IPS-NIHi11 (cell line): ENCODE measurements around the gene EFTUD2.

Experiments
- DNase-seq: peaks from one replicate; pipeline ENCODE4 v3.0.0; 2012; ENCODE audit warnings: mixed read lengths, low spot score

Gene EFTUD2

DNA sequence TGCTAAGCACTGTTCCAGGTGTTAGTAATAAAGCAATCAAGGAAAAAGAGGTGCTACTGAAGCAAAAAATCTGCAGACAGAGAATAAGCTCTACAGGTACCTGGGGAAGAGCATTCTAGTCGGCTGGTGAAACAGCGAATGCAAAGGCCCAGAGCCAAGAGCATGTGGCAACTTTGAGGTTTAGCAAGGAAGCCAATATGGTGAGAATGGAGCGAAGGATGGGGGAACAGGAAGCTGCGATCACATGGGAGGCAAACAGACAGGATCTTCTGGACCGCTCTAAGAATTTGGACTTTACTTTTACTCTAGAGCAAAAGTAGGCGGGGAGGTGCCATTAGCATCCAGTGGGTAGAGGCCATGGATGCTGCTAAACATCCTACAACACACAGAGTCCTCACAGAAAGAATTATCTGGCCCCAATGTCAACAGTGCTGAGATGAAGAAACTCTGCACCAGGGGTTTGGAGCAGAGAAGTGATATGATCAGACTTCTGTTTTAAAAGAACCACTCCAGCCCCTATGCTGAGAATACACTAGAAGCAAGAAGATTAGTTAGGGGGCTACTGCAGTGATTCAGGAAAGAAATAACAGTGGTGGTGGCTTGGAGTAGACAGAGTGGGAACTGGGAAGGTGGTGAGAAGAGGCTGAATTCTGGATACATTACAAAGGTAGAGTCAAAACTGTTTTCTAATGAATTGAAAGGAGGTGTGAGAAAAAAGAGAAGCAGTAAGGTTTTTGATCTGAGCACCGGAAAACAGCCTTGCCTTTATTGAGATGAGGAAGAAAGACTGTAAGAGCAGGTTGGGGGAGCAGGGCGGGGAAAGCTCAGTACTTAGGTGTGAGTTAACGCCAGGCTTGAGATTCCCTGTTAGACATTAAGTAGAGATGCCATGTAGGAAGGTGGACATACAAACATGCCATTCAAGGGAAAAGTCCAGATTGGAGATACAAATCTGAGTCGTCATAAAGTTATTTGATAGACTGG lies 11.0 kb downstream of the EFTUD2 start:
- no peak for DNase-seq

DNA sequence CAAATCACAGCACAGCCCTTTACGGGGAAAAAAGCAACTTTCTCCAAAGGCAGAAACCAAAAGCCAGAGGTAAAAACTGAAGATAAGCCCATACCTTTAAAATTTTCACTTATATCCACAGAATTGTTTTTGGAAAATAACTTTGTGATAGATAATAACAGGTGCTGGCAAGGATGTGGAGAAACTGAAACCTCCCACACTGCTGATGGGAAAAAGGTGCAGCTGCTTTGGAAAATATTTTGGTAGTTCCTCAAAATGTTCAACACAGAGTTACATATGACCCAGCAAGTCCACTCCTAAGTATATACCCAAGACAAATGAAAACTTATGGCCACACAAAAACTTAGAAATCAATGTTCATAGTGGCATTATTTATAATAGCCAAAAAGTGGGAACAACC lies 12.2 kb downstream of the EFTUD2 start:
- no peak for DNase-seq

DNA sequence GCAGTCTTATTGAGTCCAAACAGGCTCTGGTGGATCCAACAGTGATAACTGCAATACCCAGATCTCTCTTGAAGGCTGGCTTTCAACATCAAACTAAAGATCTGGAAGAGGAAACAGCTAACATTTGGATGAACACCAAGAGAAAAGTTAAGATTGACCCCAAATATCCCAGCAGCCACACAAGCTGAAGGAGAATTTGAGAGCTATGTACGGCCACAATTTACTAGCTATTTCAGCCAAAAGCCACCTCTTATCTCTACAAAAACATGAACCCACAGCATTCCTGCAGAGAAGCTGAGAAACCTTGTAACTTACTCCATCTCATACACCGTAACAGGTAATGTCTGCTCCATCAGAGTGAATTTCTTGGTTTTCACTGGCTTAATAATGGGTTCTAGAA lies 14.3 kb downstream of the EFTUD2 start:
- DNase-seq, result no peak

DNA sequence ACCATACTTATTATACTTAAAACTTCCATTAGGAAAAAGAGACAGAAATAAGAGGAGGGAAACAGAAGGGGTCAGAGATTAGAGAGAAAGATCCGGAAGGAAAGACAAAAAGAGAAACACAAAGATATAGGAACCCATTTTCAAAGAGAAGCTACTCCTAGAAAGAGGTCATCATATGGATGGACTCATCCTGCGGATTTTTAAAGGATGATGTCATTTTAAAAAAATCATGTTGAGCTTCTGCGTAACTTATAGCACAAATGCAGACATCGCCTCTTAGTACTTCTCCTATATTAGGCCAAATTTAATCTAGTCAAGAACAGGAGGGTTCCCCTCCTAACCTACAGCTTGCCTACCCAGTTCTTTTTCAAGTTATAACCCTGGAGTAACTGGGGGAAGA lies 18.1 kb downstream of the EFTUD2 start:
- DNase-seq, result no peak

DNA sequence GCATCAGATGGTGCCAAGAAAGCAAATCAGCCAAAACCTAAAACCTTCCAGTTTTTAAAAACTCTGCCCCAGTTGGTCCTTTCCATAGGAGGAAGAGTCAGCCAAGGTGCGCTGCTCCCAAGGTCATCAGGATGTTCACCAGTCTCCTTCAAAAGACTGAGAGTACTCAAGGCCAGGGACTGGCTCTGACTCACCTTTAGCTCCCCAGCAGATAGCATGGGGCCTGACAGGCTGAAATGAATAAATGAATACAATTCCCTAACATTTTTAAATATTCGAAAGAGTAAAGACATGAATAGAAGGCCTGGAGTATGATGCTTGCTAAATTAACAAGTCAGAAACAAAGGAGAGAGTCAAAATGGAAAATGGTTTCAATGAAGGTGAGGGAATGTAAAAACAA lies 19.2 kb downstream of the EFTUD2 start:
- DNase-seq, result no peak

DNA sequence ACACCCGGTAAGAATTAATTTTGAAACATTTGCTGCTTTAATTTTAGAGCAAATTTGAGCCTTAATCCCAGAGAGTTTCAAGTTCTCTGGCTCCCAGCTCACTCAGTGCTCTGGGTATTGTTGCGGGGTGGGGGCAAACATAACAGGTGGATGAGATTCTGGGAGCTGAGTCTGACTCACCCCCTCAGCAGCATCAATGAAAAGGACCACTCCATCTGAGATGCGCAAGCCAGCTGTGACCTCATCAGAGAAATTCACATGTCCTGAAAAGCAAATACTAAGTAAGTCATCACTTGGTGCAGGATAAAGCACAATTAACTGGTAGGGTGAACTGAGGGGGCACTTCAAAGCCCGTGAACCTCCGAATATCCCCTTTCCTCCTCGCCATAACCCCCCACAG lies 19.9 kb downstream of the EFTUD2 start:
- DNase-seq, result no peak

DNA sequence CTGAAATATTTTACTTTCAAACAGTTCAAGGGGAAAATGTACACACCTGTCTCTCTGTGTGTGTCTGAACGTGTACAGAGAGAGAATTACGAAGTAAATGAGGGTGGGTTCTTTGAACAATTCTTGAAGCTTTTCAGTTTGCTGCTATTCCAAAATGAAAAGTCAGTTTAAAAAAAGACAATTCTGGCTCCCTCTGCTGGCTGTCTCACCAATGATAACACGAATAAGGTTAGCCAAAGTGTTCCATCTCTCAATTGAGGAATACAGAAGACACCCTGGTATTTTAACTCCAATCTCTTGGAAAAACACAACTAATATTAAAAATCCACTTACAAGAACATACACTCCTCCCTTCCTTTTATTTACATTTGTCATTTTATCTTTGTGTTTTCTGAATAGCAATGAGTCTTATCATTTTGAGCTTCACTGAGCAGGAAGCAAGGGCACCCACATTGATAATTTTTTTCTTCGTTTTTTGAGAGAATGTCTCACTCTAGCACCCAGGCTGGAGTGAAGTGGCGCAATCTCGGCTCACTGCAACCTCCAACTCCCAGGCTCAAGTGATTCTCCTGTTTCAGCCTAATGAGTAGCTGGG lies 20.5 kb downstream of the EFTUD2 start:
- peak; percentile 59 for DNase-seq

DNA sequence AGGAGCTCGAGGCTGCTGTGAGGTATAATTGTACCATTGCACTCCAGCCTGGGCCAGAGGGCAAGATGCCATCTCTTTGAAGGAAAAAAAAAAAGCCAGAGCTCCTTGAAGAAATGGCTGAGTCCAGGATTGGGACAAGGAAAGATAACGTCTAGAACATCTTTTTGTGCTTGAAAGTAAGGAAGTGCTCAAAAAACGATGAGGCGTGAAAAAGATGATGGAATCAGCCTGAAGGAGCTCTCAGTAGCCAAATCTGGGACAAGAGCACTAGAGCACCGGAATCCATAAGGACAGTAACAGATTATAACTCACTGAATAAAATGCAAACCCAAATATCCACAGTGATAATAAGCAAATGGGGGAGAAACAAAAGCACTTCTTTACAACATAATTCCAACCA lies 22.1 kb downstream of the EFTUD2 start:
- no peak for DNase-seq

DNA sequence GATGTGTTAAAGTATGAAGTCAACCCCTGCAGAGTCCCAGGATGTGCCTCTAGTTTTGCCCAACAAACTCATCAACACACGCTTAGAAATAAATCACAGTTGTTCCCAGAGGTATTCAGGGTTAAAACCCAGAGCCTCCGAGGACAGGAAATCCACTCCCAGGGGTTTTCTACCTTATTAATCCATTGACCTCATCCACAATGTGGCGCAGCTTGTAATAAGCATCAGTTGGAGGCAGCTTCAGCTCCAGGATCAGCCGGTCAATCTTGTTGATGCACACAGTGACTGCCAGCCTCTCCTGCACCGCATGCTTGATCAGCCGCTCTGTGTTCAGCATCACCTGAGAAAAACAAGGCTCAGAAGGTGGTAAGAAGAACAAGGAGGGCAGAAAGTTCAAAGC lies 23.5 kb downstream of the EFTUD2 start:
- DNase-seq, result no peak

DNA sequence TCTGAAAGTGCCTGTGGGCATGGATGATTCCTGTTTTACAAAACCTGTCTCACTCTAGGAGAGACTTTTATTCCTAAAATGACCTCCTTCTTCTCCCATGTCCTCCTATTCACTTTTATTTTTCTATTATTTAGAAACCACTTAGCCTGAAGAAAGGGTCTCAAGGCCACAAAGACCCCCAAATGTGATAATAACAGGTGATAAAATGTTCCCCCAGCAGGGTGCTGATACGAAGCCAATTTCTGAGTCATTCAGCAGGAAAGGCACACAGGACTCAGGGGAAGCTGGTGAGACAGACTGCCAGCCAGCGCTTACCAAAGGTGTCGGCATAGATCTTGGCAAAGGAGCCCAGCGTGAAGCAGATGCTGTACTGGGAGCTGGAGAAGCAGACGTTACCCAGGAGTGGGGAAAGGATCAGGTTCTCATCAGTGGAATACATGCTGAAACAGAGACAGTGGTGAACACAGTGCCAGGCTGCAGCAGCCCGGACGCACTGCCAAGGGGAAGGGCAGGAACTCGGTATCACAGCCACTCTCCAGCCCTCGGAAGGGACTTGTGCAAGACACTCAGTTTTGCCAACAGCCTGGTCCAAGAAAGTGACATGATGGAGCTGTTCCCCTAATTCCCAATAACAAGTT lies 27.0 kb downstream of the EFTUD2 start:
- no peak for DNase-seq

DNA sequence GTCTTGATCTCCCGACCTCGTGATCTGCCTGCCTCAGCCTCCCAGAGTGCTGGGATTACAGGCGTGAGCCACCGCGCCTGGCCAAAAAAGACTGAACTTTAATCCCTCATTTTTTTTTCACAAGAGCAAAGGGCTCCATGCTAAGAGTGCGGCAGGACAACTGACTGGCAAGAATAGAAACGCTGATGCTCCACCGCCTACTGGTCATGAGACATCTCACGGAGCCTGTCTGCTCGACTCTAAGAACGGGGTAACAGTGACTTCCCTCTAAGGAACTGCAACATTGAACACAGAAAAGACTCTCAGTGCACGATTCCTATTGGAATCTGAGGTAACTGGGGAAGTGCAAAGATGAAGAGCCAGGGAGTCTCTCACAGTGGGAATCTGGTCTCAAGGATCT lies 27.7 kb downstream of the EFTUD2 start:
- DNase-seq, result no peak

DNA sequence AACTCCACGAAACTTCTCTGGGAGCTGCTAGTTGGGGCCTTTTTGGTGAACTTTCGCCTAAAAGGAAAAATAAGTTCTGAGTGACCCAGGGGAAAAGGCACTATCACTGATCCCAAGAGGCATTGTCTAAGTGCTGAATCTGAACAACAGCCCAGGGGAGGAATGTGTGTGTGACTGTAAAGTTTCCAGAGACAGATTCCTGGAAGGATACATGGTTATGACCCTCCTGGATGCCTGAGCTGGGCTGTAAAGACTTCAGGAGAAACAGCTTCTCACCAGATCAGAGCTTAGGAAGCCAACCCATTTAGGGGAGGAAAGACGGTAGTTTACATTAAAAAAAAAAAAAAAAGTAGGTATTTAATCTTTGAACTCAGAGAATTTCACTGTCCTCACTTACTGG lies 31.4 kb downstream of the EFTUD2 start:
- DNase-seq, result no peak

DNA sequence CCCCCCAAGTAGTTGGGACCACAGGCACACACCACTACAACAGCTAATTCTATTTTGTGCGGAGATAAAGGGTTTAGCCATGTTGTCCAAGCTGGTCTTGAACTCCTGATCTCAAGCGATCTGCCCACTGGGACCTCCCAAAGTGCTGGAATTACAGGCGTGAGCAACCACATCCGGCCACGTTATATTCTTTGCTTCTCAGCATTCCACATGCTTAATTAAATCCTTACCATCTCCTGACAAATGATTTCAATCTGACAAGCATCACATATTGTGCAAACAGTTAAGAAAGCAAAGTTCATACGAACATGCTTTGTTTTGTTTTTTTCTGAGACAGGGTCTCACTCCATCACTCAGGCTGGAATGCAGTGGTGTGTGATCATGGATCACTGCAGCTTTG lies 33.3 kb downstream of the EFTUD2 start:
- DNase-seq, result no peak

DNA sequence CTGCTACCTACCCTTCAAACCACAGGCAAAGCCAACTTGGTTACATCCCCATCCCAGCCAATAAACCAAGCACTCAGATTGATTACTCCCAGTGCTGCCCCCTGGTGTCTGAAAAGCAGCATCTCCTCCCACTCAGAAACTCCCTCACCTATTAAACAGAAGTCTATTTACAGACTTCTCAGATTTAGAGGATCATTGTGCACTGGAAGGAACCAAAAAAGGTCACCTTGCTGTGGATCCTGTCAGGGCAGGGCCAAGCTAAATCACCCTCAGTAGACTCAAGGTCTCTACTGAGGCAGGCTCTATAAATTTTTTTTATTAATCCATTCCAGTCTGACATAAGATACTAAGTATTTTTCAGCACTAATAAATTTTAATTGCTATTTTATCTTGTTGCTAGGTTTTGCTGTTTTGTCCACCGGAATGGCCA lies 34.0 kb downstream of the EFTUD2 start:
- peak; percentile 84 for DNase-seq

DNA sequence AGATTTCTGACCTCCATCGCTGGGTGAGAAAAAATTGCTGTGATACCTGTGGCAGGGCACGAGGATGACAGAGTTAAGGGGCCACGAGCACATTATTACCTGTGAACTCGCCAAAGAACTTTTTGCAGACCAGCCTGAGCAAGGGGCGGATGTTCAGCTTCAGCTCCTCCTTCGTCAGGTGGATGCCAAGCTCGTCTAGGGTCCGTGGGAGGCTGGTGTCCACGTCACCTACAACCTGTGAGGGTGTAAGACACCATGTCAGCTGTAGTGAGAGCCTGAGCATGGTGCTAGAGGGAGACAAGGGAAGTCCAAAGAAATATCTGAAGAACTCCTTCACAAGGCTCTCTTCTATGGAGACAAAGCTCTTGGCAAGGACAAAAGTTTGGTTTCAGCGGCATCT lies 34.4 kb downstream of the EFTUD2 start:
- no peak for DNase-seq

DNA sequence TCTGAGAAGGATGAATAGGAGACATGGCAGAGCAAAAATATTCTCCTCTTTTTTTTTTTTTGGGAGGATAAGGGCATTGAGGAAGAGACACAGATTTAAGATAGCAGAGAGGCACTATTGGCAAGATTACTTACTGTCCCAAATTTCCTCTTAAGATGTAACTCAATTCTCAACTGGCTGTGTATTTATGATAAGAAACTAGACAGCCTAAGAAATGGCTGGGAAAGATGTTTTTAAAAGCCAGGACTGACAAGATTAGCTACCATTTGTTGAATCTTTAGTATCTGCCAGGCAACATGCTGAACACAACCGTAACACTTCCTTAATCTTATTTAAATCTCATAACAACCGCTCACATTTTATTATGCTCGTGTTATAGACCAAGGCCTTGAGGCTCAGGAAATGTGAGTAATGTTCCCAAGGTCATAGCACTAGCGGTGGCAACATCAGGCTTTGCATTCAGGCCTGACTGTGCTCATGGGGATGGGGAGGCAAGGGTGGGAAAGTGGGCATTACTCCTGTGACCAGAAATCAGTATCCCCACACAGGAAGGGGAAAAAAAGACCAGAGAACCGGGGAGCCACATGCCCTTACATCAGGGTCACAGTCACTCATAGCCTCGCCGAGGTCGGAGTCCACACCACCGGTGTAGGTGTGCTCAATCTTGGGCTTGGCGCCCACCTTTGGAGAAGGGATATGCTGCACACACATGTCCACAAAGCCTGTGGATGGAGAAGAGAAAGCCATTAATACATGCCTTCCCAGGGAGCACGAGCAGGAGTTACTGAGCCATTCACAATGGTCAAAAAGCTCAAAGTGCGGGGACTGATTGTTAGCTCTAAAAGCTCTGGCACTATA lies 36.0 kb downstream of the EFTUD2 start:
- DNase-seq, result no peak

DNA sequence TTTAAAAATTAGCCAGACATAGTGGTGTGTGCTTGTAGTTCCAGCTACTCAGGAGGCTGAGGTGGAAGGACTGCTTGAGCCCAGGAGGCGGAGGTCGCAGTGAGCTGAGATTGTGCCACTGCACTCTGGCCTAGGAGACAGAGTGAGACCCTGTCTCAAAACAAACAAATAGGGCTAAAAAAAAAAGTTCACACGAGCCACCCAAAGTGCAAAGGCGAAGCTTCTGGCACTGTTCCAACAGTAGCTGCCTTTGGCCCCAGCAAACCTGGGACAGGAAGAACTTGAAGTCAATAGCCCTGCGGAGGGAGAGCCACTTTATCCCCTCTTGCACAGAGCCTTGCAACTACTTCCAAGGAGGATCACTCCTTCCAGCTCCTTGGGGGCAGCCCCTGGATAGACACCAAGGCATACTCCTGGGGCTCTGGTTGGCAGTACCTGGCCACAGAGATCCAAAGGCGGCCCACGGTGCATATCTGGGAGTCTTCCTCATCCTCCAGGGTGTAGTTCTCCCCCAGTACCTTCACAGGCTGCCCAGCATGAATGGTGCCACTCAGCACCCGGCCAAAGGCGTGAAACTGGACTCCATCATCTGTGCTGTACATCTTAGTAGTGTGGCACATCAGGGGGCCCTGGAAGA lies 36.8 kb downstream of the EFTUD2 start:
- DNase-seq, result no peak

DNA sequence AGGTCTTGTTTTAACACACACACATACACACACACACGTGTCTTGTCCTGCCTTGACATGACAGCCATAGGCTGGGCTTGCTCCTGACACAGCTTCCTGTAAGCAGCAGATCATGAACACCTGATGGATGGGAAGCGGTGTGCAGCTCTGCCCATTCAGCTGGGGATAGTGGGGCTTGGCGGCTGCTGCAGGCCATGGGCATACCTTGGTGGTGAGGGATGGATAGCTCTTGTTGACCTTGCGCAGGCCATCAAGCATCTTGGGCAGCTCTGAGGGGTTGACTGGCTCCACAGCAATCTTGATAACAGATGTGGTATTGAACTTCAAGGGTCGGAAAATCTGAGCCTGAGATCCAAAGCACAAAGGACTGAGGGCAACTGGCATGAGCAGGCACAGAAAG lies 39.5 kb downstream of the EFTUD2 start:
- DNase-seq, result no peak

DNA sequence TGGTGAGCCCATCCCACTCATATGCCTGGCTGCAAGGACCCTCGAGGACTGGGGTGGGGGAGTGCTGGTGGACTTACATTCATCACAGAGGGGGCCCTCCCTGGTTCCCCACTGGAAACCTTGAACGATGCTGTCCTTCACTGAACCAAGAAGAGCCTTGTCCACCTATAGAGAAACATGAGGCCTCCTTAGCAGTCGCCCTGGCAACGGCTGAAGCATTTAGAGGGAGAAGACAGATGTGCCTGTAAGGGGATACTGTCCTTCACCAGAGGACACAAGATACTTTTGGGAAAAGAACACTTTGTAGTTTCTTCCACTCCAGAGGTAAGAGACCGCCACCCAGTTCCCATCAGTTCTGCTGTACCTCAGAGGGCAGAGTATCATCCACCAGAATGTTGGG lies 45.1 kb downstream of the EFTUD2 start:
- DNase-seq, result no peak

DNA sequence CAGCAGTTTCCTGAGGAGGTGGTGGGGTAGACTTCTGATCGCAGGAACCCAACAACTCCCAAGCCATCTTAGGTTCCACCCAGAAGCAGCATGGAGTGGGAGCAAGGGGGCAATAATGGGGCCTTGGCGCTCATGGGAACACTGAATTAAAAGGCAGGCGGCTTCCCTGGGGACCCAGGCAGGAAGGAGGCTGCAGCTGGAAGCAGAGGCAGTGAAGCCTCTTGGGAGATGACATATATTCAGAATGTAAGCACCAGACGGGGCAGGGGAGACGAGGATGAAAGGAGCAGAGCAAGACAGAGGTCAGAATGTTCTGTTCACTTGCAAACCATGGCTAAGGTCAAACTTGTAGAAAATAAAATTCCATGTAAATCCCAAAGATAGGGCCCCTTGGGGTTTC lies 48.6 kb downstream of the EFTUD2 start:
- no peak for DNase-seq

DNA sequence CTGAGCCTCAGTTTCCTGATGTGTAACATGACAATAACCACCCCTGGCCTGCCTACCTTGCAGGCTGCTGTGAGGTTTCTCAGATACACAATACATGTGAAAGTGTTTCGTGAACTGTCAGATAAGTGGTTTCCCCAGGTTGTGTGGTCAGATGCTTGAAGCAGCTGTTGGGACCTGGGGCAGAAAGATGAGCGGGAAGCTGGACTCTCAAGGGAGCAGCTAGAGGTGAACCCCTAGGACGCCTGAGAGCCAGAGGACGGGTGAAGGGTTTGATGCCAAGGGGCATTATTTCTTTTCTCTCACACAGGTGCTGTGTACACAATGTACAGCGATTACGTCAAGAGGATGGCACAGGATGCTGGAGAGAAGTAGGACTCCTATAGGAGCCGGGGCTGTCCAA lies 49.2 kb downstream of the EFTUD2 start:
- DNase-seq, result no peak
